Large intestine (tissue), 12 donors: ENCODE results near the gene PRKAB2. TPM values are rescaled to one million over a fixed set of nuclear protein-coding genes. Genes with fewer than 3 reads are reported as not detected.

Experiments used
- DNase-seq, 2 donors: peaks; one replicate each; pipeline versions ENCODE4 v3.0.0 to v3.0.0-alpha.2; 2013
- H3K27ac ChIP-seq: one replicate; pipeline ENCODE4 v1.5.1; 2013; ENCODE audit warnings: low read length
- H3K27me3 ChIP-seq: 2 replicates; pipeline ENCODE4 v1.6.1; 2013; ENCODE audit warnings: low read length; ENCODE audit not compliant: control insufficient read depth, insufficient read depth
- H3K36me3 ChIP-seq: 2 replicates; pipeline ENCODE4 v1.6.1; 2013; ENCODE audit warnings: low read length; ENCODE audit not compliant: control insufficient read depth, insufficient read depth
- H3K4me1 ChIP-seq: one replicate; pipeline ENCODE4 v1.6.1; 2013; ENCODE audit warnings: low read length; ENCODE audit not compliant: control insufficient read depth, insufficient read depth
- H3K4me3 ChIP-seq: one replicate; pipeline ENCODE4 v1.5.1; 2013; ENCODE audit warnings: low read length
- H3K9me3 ChIP-seq: one replicate; pipeline ENCODE4 v1.6.1; 2013; ENCODE audit warnings: mild to moderate bottlenecking, low read depth, low read length, moderate library complexity; ENCODE audit not compliant: control insufficient read depth
- WGBS: methylation state at CpG from one replicate; pipeline ENCODE4 v1.1.5; 2013; ENCODE audit warnings: low lambda C conversion rate; ENCODE audit not compliant: insufficient coverage; 5-methylcytosine and 5-hydroxymethylcytosine counted together
- long read RNA-seq, 11 donors: transcript quantifications; one replicate each; lab custom pipeline, GENCODE V29; 2026
- polyA plus RNA-seq: library from polyadenylated mRNA; unstranded; fragments of 120-200 nt; gene quantifications from one replicate; pipeline ENCODE4 v1.2.1, GENCODE V29; 2013

PRKAB2 gene, protein sequence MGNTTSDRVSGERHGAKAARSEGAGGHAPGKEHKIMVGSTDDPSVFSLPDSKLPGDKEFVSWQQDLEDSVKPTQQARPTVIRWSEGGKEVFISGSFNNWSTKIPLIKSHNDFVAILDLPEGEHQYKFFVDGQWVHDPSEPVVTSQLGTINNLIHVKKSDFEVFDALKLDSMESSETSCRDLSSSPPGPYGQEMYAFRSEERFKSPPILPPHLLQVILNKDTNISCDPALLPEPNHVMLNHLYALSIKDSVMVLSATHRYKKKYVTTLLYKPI
- polyA plus RNA-seq, result 35.2 TPM
- long read RNA-seq, donor 1, result 0 reads
- long read RNA-seq, donor 2, full-length matches to known transcripts, result 3 of 3 reads
- long read RNA-seq, donor 2, partial matches to known transcripts, result 0 of 3 reads
- long read RNA-seq, donor 2, other reads (novel, unspliced or antisense), result 0 of 3 reads
- long read RNA-seq, donor 3, result 0 reads
- long read RNA-seq, donor 4, full-length matches to known transcripts, result 1 of 1 reads
- long read RNA-seq, donor 4, partial matches to known transcripts, result 0 of 1 reads
- long read RNA-seq, donor 4, other reads (novel, unspliced or antisense), result 0 of 1 reads
- long read RNA-seq, donor 5, result 0 reads
- long read RNA-seq, donor 6, full-length matches to known transcripts, result 4 of 11 reads
- long read RNA-seq, donor 6, partial matches to known transcripts, result 7 of 11 reads
- long read RNA-seq, donor 6, other reads (novel, unspliced or antisense), result 0 of 11 reads
- long read RNA-seq, donor 7, full-length matches to known transcripts, result 2 of 2 reads
- long read RNA-seq, donor 7, partial matches to known transcripts, result 0 of 2 reads
- long read RNA-seq, donor 7, other reads (novel, unspliced or antisense), result 0 of 2 reads
- long read RNA-seq, donor 8, full-length matches to known transcripts, result 7 of 15 reads
- long read RNA-seq, donor 8, partial matches to known transcripts, result 8 of 15 reads
- long read RNA-seq, donor 8, other reads (novel, unspliced or antisense), result 0 of 15 reads
- long read RNA-seq, donor 9, full-length matches to known transcripts, result 5 of 5 reads
- long read RNA-seq, donor 9, partial matches to known transcripts, result 0 of 5 reads
- long read RNA-seq, donor 9, other reads (novel, unspliced or antisense), result 0 of 5 reads
- long read RNA-seq, donor 10, full-length matches to known transcripts, result 4 of 4 reads
- long read RNA-seq, donor 10, partial matches to known transcripts, result 0 of 4 reads
- long read RNA-seq, donor 10, other reads (novel, unspliced or antisense), result 0 of 4 reads
- long read RNA-seq, donor 11, result 0 reads

DNA sequence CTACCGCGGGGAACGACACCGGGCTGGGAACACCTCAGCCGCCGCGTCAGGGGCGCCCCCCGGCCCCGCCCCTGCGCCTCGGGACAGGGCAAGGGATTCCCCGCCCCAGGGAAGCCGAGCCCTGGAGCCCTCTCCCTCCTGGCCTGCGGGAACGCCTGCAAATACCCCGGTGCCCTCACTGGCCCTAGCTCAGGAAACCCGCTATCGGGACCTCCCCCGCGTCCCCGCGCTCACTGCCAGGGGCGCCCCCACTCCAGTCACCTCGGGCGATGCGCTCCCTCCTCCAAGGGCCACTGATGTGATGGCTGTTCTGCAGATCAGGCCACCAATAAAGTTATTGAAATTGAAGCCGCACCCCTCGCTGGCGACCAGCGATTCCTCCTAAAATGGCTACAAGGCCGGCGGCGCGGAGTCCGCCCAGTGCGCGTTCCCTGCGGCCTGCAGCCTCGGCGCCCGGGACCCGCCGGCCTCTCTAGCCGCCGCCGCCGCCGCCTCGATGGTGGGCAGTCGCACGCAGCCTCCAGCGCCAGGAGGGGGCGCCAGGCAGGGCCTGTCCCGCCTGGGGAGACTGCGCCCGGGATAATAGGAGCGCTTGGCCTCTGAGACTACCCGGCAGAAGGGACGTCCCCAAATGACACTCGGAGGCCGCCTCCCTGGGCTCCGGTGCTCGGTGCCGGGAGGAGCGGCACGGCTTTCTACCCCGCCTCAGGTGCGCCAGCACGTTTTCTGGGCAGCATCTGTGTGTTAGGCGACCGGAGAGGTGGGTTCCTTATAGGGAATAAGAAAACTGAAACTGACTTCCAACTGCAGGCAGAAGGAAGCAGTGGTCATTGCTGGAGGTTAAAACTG lies at the start of gene PRKAB2:
Gene PRKAB2 (minus strand): TSS at position 303 of the 849 bp plus-strand sequence. CDS start 326 bp downstream, outside the sequence.
- WGBS, result no CpG with 5 or more reads among the region's 72 CpGs
- Histone ChIP-seq H3K4me1 (peaks cover 30% of the 10 kb centered on the region), H3K9me3 (no peaks in the 10 kb centered on the region), H3K27ac (peak within 1 kb of the TSS; percentile 99), H3K27me3 (no peaks in the 10 kb centered on the region), H3K36me3 (peaks cover 2% of the 10 kb centered on the region), H3K4me3 (peak within 1 kb of the TSS; percentile 98)
- DNase-seq, result peak; percentile 95 to 99

- Histone ChIP-seq H3K4me1 (peaks cover 6% of the 10 kb centered on the region), H3K27me3 (no peaks in the 10 kb centered on the region), H3K27ac (no peak overlapping the region), H3K36me3 (no peaks in the 10 kb centered on the region), H3K4me3 (no peak overlapping the region), H3K9me3 (no peaks in the 10 kb centered on the region)
- DNase-seq, result no peak
- 90% methylated on average over 2 of the region's 3 CpGs for WGBS
Measured at GRCh38 chr1:147218606-147219005, 46.3 kb upstream of the PRKAB2 start.

DNA sequence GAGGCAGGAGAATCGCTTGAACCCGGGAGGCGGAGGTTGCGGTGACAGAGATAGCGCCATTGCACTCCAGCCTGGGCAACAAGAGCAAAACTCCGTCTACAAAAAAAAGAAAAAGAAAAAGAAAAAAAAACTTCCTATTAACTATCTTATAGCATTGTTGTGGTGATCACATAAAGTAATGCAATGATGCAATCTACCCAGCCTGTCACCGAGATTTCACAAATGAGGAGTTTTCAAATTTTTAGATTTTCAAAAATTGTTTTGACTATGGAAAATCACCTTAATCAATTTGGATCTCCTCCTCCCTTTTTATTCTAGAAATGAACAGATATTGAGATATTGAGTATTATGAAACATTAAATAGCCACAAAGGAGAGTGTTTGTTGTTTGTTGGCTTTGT lies 44.9 kb upstream of the PRKAB2 start:
- no peak for DNase-seq
- Histone ChIP-seq H3K4me1 (peaks cover 10% of the 10 kb centered on the region), H3K9me3 (no peaks in the 10 kb centered on the region), H3K27ac (no peak overlapping the region), H3K4me3 (no peak overlapping the region), H3K36me3 (peaks cover 4% of the 10 kb centered on the region), H3K27me3 (no peaks in the 10 kb centered on the region)
- 100% methylated on average over 1 of the region's 7 CpGs for WGBS

GRCh38 chr1:147216124-147216523 lies 43.9 kb upstream of the PRKAB2 start:
- no peak overlapping the region for H3K27ac ChIP-seq
- DNase-seq, result no peak
- H3K36me3 ChIP-seq, result peaks cover 6% of the 10 kb centered on the region
- no peak overlapping the region for H3K4me3 ChIP-seq
- peaks cover 18% of the 10 kb centered on the region for H3K4me1 ChIP-seq
- no peaks in the 10 kb centered on the region for H3K27me3 ChIP-seq
- H3K9me3 ChIP-seq, result no peaks in the 10 kb centered on the region
- WGBS, result 90% methylated on average over 2 of the region's 3 CpGs

- Histone ChIP-seq H3K4me1 (peaks cover 19% of the 10 kb centered on the region), H3K9me3 (no peaks in the 10 kb centered on the region), H3K27ac (no peak overlapping the region), H3K4me3 (no peak overlapping the region), H3K27me3 (no peaks in the 10 kb centered on the region), H3K36me3 (peaks cover 6% of the 10 kb centered on the region)
- WGBS, result 10% methylated on average over 2 of the region's 2 CpGs
- no peak for DNase-seq
Measured at GRCh38 chr1:147215540-147215916, 43.3 kb upstream of the PRKAB2 start.

DNA sequence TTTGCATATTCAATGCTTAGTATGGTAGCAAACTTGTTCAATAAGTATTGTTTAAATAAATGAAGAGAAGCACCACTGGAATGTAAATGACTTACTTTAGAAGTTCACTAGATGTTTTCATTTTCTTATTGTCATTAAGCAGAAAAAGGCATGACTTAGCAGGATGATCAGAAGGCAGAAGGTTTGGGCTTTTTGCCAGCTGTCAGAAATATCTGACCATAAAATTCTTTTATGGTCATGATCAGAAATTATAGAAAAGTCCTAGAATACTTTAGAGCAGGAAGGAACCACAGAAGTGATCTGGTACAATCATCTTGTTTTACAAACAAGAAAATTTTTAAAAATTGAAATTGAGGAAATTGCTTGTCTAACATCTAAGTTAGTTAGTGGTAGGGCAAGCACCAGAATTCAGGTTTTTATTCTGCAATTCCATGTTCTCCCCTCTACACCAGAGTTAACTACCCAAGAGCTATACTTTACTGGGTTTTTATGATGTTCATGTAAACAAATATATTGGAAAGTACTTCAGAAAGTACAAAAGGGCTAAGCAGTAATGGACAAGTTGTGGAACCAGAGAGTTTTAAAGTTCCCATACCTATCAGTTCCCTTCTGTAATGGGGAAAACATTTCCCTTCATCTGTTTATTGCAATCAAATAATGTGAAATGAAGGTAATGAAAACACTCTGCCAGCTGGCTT lies 42.7 kb upstream of the PRKAB2 start:
- no peaks in the 10 kb centered on the region for H3K9me3 ChIP-seq
- H3K36me3 ChIP-seq, result peaks cover 6% of the 10 kb centered on the region
- H3K27ac ChIP-seq, result no peak overlapping the region
- H3K4me1 ChIP-seq, result peaks cover 20% of the 10 kb centered on the region
- H3K4me3 ChIP-seq, result no peak overlapping the region
- no peaks in the 10 kb centered on the region for H3K27me3 ChIP-seq
- peak in 1 of 2 donors; percentile 8 for DNase-seq

DNA sequence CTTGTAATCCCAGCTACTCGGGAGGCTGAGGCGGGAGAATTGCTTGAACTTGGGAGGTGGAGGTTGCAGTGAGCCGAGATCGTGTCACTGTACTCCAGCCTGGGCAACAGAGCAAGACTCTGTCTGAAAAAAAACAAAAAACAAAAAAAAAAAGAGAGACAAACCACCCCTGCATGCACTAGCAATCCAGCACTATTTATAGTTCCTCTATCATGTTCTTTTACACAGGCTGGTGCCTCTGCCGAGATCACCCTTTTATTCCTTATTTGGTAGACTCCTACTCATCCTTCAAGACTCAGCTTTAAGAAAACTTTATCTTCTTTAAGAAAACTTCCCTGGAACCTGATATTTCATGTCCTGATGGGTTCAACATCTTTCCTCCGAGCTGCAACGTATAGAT lies 42.1 kb upstream of the PRKAB2 start:
- 76% methylated on average over 2 of the region's 7 CpGs for WGBS
- H3K36me3 ChIP-seq, result peaks cover 6% of the 10 kb centered on the region
- H3K9me3 ChIP-seq, result no peaks in the 10 kb centered on the region
- no peaks in the 10 kb centered on the region for H3K27me3 ChIP-seq
- H3K4me3 ChIP-seq, result no peak overlapping the region
- no peak for DNase-seq
- no peak overlapping the region for H3K27ac ChIP-seq
- peaks cover 26% of the 10 kb centered on the region for H3K4me1 ChIP-seq

GRCh38 chr1:147213271-147213670 lies 41.0 kb upstream of the PRKAB2 start:
- Histone ChIP-seq H3K27me3 (no peaks in the 10 kb centered on the region), H3K27ac (no peak overlapping the region), H3K9me3 (no peaks in the 10 kb centered on the region), H3K4me1 (peaks cover 26% of the 10 kb centered on the region), H3K36me3 (peaks cover 6% of the 10 kb centered on the region), H3K4me3 (no peak overlapping the region)
- DNase-seq, result no peak

DNA sequence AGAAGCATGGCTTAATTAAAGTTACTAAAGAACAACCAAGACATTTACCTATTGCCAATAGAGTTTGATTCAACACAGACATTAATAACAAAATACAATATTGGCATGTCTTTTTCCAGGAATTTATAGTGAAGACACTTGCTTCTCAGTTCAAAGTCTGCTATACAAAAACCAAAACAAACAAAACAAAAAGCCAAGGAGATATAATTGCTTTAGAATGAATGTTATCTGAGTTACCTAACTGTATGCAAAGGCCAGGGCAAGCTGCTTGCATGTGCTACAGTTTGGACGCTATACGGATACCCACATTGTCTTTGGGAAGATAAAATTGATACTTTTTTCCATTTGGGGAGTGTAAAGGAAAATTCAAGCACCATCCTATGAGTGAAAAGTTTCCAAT lies 39.3 kb upstream of the PRKAB2 start:
- no peaks in the 10 kb centered on the region for H3K9me3 ChIP-seq
- no CpG with 5 or more reads among the region's 2 CpGs for WGBS
- peaks cover 10% of the 10 kb centered on the region for H3K36me3 ChIP-seq
- no peak overlapping the region for H3K4me3 ChIP-seq
- no peaks in the 10 kb centered on the region for H3K27me3 ChIP-seq
- no peak overlapping the region for H3K27ac ChIP-seq
- DNase-seq, result peak in 1 of 2 donors; percentile 27
- H3K4me1 ChIP-seq, result peaks cover 26% of the 10 kb centered on the region
